Body of pancreas (tissue), 4 donors: ENCODE results near the gene TRAF4.

ENCODE experiments used
- CTCF ChIP-seq, 7 experiments: fragments of 450-650 bp in 4 of 7; fragments of 200-600 bp in 3 of 7; sonication (generic) in 3 of 7; IDR thresholded peaks; one replicate each; pipeline ENCODE4 v1.5.1; 2016 to 2019; ENCODE audit warnings: antibody characterized with exemption in 7 of 7
- POLR2A ChIP-seq, 3 donors: fragments of 450-650 bp; IDR thresholded peaks; one replicate each; pipeline ENCODE4 v1.6.1; 2016; ENCODE audit warnings: antibody characterized with exemption in 3 of 3, mild to moderate bottlenecking in 2 of 3

GRCh38 chr17:28746611-28747050 is 2.8 kb downstream of the TRAF4 start:
- no peak for TF ChIP-seq CTCF (IDR thresholded peaks at IDR 0.05)
- no peak for TF ChIP-seq POLR2A (IDR thresholded peaks at IDR 0.05)
